Activated naive CD8-positive, alpha-beta T cell (primary cell): ENCODE data around the gene CELF2.

Experiments
- H3K27ac Mint-ChIP-seq: one replicate; pipeline ENCODE4 v1.8.0; 2021; ENCODE audit warnings: mixed read lengths
- H3K27me3 Mint-ChIP-seq: one replicate; pipeline ENCODE4 v1.8.0; 2021; ENCODE audit warnings: mixed read lengths
- H3K36me3 Mint-ChIP-seq: one replicate; pipeline ENCODE4 v1.8.0; 2021; ENCODE audit warnings: mixed read lengths
- H3K4me1 Mint-ChIP-seq: one replicate; pipeline ENCODE4 v1.8.0; 2021; ENCODE audit warnings: low read depth, mixed read lengths
- H3K4me3 Mint-ChIP-seq: one replicate; pipeline ENCODE4 v1.8.0; 2021; ENCODE audit warnings: mild to moderate bottlenecking, mixed read lengths
- H3K9me3 Mint-ChIP-seq: one replicate; pipeline ENCODE4 v1.8.0; 2021; ENCODE audit warnings: low read depth, mixed read lengths

The CELF2 gene

DNA sequence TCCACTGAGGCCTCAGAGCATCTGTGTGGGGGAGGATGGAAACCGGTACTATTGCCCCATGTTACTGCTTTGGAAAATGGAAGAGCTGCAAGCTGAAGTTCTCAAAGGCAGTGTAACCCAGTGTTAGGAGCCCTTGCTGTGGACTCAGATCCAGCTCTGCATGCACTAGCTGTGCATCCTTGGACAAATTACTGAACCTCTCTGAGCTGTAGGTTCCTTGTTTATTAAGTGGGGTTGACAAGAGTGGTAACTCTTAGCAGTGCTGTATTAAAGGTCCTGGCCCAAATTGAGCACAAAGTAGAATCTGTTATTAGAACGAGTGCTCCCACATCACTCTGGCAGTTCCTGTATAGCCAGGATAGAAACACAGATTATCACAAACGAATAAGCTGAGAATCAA, 359.6 kb downstream of the CELF2 start:
- H3K27me3 Mint-ChIP-seq = no peaks in the 10 kb centered on the region
- H3K9me3 Mint-ChIP-seq = no peaks in the 10 kb centered on the region
- H3K27ac Mint-ChIP-seq = no peak overlapping the region
- H3K4me1 Mint-ChIP-seq = peaks cover 2% of the 10 kb centered on the region
- no peaks in the 10 kb centered on the region for H3K36me3 Mint-ChIP-seq
- H3K4me3 Mint-ChIP-seq = no peak overlapping the region

DNA sequence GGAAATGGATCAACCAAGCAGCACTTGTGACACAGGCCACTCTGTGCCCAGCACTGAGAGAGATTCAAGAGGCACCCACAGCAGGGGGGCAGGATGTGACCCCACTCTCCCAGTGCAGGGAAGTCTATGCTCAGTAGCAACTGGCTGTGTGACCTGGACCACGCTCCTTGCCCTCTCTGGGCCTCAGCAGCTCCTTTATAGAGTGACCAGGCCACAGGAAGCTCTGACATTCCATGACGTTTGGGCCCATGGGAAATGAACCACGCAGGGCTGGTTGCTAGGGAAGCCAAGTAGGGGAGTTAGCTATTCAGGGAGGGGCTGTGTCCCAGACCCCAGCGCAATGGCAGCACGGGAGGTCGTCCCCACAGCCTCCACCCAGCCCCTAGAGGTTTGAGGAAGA, 361.2 kb downstream of the CELF2 start:
- Mint-ChIP-seq H3K4me1 (peaks cover 2% of the 10 kb centered on the region), H3K36me3 (peaks cover under 1% of the 10 kb centered on the region), H3K27ac (no peak overlapping the region), H3K27me3 (no peaks in the 10 kb centered on the region), H3K9me3 (no peaks in the 10 kb centered on the region), H3K4me3 (no peak overlapping the region)

DNA sequence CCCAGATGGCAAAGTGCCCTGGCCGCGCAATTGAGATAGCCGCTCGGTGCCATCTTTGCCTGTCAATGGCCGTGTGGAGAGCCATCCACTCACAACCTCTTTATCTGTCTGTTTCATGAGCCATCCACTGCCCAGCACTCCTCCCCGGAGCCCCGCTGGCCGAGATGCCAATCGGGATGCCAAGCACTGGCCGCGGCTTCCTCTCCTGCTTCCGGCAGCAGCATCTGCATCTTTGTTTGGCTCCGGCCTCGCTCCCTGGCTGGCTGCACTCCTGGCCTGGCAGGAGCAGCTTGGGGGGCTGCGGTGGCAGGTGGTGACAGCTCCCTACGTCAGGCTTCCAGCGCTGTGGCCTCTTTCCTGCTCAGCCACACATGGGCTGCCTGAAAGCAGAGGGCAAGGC, 362.1 kb downstream of the CELF2 start:
- Mint-ChIP-seq H3K4me3 (no peak overlapping the region), H3K4me1 (peaks cover 2% of the 10 kb centered on the region), H3K27ac (no peak overlapping the region), H3K27me3 (no peaks in the 10 kb centered on the region), H3K36me3 (peaks cover 3% of the 10 kb centered on the region), H3K9me3 (no peaks in the 10 kb centered on the region)

DNA sequence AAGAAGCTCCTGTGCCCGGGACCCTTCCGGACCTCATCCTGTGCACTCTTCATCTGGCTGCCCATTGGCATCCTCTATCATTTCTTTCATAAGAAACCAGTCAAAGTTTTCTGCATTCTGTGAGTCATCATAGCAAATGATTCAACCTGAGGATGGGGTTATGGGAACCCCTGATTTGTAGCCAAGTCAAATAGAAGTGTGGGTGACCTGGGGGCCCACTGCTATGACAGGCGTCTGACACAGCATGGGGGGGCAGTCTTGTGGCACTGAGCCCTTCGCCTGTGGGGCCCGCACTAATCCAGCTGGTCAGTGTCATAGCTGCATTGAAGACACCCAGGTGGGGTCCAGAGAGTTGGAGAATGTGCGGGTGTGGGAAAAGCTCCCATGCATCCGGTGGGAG, 363.4 kb downstream of the CELF2 start:
- H3K4me1 Mint-ChIP-seq = peaks cover 2% of the 10 kb centered on the region

DNA sequence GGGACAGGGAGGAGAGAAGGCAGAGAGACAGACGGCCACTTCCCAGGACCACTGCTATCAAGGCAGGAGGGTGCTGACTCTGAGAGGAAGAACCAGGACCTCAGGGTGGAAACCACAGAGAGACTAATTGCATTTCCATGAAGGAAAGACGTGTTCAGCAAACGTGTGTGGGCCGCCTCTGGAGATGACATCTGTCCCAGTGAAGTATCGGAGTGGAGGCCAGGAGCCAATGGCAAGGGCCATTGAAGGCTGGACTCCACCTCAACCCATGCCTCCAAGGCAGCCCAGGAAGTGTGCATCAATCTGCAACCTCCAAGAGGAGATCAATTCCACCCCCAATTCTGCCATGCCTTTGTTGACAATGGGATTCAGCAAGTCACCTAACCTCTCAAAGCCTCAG, 363.8 kb downstream of the CELF2 start:
- Mint-ChIP-seq H3K4me3 (no peak overlapping the region), H3K36me3 (peaks cover 3% of the 10 kb centered on the region), H3K27ac (no peak overlapping the region), H3K27me3 (no peaks in the 10 kb centered on the region), H3K9me3 (no peaks in the 10 kb centered on the region), H3K4me1 (peaks cover 2% of the 10 kb centered on the region)

More for the DNA sequence above, 363.4 kb downstream of the CELF2 start:
- no peak overlapping the region for H3K27ac Mint-ChIP-seq
- no peaks in the 10 kb centered on the region for H3K27me3 Mint-ChIP-seq
- H3K36me3 Mint-ChIP-seq = peaks cover 3% of the 10 kb centered on the region
- no peaks in the 10 kb centered on the region for H3K9me3 Mint-ChIP-seq
- H3K4me3 Mint-ChIP-seq = no peak overlapping the region

DNA sequence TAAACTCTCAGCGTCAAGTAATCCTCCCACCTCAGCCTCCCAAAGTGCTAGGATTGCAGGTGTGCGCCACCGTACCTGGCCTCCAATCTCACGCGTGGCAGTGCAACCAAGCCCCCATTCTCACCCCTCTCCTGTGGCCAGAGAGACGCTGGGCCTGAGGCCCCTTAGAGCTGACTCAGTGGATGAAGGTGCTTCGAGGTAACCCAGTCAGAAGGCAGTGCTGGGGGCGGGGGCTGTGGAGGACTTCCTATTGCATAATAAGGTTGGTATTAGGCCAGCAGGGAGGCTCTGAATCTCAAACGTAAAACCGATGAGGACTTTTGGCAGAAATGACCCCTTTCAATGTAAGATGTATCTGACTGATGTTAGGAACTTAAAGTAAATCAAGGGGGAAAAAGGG, 364.5 kb downstream of the CELF2 start:
- no peaks in the 10 kb centered on the region for H3K27me3 Mint-ChIP-seq
- no peaks in the 10 kb centered on the region for H3K9me3 Mint-ChIP-seq
- H3K36me3 Mint-ChIP-seq = peaks cover 3% of the 10 kb centered on the region
- no peak overlapping the region for H3K27ac Mint-ChIP-seq
- H3K4me3 Mint-ChIP-seq = no peak overlapping the region
- H3K4me1 Mint-ChIP-seq = peaks cover 2% of the 10 kb centered on the region

DNA sequence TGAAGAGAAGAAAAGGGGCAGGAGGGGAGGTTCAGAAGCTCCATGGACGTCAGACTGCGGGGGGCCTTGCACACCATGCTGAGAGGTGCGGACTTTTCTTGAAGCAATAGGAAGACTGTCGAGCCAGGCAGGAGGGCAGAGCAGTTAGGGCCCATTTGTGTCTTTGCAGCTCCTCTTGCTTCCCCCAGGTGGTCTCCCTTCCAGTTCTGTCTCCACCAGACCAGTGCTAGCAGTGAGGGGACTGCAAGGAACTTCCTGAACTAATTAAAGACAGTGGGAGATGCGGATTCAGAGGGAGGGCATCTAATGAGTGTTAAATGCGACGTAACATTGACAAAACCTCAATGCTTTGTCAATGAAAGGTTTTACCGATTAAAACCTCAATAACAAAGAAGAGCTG, 368.4 kb downstream of the CELF2 start:
- no peaks in the 10 kb centered on the region for H3K27me3 Mint-ChIP-seq
- H3K4me3 Mint-ChIP-seq = no peak overlapping the region
- H3K36me3 Mint-ChIP-seq = peaks cover 3% of the 10 kb centered on the region
- peaks cover 2% of the 10 kb centered on the region for H3K4me1 Mint-ChIP-seq
- no peaks in the 10 kb centered on the region for H3K9me3 Mint-ChIP-seq
- H3K27ac Mint-ChIP-seq = no peak overlapping the region
